Esophagus squamous epithelium (tissue), 5 donors: ENCODE results near the gene TBCD. TPM values are rescaled to one million over a fixed set of nuclear protein-coding genes. Genes with fewer than 3 reads are reported as not detected.

Source experiments
- DNase-seq: peaks from one replicate; lab custom pipeline; 2025; lab: John Stamatoyannopoulos, UW
- H3K27ac ChIP-seq, 4 donors: fragments of 200-600 bp; sonication (generic); one replicate each; pipeline ENCODE4 v1.5.1; 2016 to 2019; ENCODE audit warnings: mild to moderate bottlenecking in 1 of 4
- H3K27me3 ChIP-seq, 4 donors: fragments of 200-600 bp; sonication (generic); 1 replicate in 3 of 4; 2 replicates in 1 of 4; pipeline versions ENCODE4 v1.5.1 to v1.6.0; 2017 to 2021; ENCODE audit warnings: antibody characterized with exemption in 1 of 4
- H3K36me3 ChIP-seq, 3 donors: fragments of 200-600 bp; sonication (generic); one replicate each; pipeline ENCODE4 v1.5.1; 2016 to 2019
- H3K4me1 ChIP-seq, 3 donors: fragments of 200-600 bp; sonication (generic); one replicate each; pipeline ENCODE4 v1.5.1; 2017 to 2019
- H3K4me3 ChIP-seq, 4 donors: fragments of 200-600 bp; sonication (generic); 1 replicate in 3 of 4; 2 replicates in 1 of 4; pipeline ENCODE4 v1.5.1; 2016 to 2019; ENCODE audit warnings: mild to moderate bottlenecking in 2 of 4, moderate library complexity in 1 of 4
- H3K9me3 ChIP-seq, 3 donors: fragments of 200-600 bp; sonication (generic); one replicate each; pipeline ENCODE4 v1.5.1; 2016 to 2019
- POLR2A ChIP-seq, 4 donors: fragments of 450-650 bp; IDR thresholded peaks; one replicate each; pipeline ENCODE4 v1.6.1; 2017; ENCODE audit warnings: antibody characterized with exemption in 4 of 4, mild to moderate bottlenecking in 4 of 4, moderate library complexity in 3 of 4
- WGBS, 2 donors: methylation state at CpG; one replicate each; pipeline ENCODE4 v1.1.5; 2018; 5-methylcytosine and 5-hydroxymethylcytosine counted together
- intact Hi-C: fragments of 100-400 bp; cut with DNase I; formaldehyde crosslinking; loops from one replicate; pipeline ENCODE4 v1.15.0; 2022
- total RNA-seq, 4 donors: library from RNA; depleted of rRNA; stranded (reverse); fragments of >200 nt; gene quantifications; one replicate each; pipeline ENCODE4 v1.1.0, GENCODE V29; 2016
- TF ChIP-seq, protein P1 (sequence below), 6 experiments: fragments of 450-650 bp in 4 of 6; fragments of 200-600 bp in 2 of 6; sonication (generic) in 2 of 6; IDR thresholded peaks; one replicate each; pipeline ENCODE4 v1.5.1; 2016 to 2019; ENCODE audit warnings: antibody characterized with exemption in 6 of 6, mild to moderate bottlenecking in 4 of 6, moderate library complexity in 4 of 6
- donor health status: DM: yes; HTN: yes; CAD: no.

TBCD gene
- total RNA-seq, 4 donors from 2014 or later = 38.8 to 58.3 (median 55.0) TPM

DNA sequence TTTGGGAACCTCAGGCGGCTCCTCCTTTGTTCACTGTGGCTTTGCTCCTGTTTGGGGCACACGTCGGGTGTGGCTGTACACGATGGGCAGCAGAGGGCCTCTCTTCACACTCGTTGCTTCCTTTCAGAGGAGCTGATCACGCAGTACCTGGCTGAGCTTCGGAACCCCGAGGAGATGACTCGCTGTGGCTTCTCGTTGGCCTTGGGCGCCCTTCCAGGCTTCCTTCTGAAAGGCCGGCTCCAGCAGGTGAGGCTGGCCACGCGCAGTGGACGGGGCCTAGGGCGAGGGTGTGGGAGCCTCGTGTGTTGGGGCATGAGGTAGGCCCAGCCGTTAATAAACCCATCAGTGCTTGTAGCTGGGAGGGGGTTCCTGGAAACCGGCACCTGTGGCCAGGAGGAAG is 172.9 kb downstream of the TBCD start:
- Histone ChIP-seq H3K4me3 (no peak overlapping the region), H3K4me1 (no peaks in the 10 kb centered on the region), H3K9me3 (no peaks in the 10 kb centered on the region), H3K27ac (no peak overlapping the region), H3K27me3 (no peaks in the 10 kb centered on the region), H3K36me3 (peaks cover 33 to 100% (median 34%) of the 10 kb centered on the region in 3 donors)
- WGBS, 2 donors = 83% methylated on average over 6 of the region's 19 CpGs; no CpG with 5 or more reads in 1 of the 2 donors
- TF ChIP-seq, protein P1, sequence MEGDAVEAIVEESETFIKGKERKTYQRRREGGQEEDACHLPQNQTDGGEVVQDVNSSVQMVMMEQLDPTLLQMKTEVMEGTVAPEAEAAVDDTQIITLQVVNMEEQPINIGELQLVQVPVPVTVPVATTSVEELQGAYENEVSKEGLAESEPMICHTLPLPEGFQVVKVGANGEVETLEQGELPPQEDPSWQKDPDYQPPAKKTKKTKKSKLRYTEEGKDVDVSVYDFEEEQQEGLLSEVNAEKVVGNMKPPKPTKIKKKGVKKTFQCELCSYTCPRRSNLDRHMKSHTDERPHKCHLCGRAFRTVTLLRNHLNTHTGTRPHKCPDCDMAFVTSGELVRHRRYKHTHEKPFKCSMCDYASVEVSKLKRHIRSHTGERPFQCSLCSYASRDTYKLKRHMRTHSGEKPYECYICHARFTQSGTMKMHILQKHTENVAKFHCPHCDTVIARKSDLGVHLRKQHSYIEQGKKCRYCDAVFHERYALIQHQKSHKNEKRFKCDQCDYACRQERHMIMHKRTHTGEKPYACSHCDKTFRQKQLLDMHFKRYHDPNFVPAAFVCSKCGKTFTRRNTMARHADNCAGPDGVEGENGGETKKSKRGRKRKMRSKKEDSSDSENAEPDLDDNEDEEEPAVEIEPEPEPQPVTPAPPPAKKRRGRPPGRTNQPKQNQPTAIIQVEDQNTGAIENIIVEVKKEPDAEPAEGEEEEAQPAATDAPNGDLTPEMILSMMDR (IDR thresholded peaks at IDR 0.05) = no peak
- no peak for TF ChIP-seq POLR2A (IDR thresholded peaks at IDR 0.05)
- intact Hi-C loops = no loop called here
- no peak for DNase-seq

DNA sequence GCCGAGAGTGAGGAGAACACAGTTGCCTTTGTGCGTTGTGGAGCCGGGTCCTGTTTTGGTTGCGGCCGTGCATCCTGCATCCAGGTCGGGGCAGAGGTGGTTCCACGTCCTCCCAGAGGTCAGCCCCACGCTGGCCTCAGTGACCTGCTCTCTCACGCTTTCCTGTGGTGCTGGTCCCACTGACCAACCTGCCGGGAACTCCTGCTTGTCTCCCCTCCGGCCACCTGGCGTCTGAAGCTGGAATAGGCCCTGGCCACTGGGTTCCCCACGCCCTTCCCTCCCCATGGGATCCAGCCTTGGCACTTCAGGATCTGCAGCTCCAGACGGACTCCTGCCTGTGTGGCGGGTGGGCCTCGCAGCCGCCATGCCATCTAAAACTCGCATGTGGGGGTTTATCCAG is 173.5 kb downstream of the TBCD start:
- Histone ChIP-seq H3K27ac (no peak overlapping the region), H3K4me1 (no peaks in the 10 kb centered on the region), H3K36me3 (peaks cover 36 to 100% (median 38%) of the 10 kb centered on the region in 3 donors), H3K27me3 (no peaks in the 10 kb centered on the region), H3K4me3 (no peak overlapping the region), H3K9me3 (no peaks in the 10 kb centered on the region)
- intact Hi-C loops = no loop called here
- no peak for TF ChIP-seq POLR2A (IDR thresholded peaks at IDR 0.05)
- TF ChIP-seq, protein P1 (IDR thresholded peaks at IDR 0.05) = no peak
- 92 to 95% methylated on average over 5 to 11 of the region's 18 CpGs for WGBS, 2 donors
- DNase-seq = no peak

DNA sequence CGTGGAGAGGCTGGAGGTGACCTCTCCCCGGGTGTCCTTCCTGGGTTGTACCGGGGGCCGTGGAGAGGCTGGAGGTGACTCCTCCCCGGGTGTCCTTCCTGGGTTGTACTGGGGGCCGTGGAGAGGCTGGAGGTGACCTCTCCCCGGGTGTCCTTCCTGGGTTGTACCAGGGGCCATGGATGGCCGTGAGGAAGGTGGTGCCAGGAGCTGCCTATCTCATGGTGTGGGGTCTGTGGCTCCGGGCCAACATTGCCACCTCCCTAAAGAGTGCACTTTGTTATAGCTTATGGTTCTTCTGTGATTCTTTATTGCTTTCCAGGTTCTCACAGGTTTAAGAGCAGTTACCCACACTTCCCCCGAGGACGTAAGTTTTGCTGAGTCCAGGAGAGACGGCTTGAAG is 174.2 kb downstream of the TBCD start:
- Histone ChIP-seq H3K4me3 (no peak overlapping the region), H3K9me3 (no peaks in the 10 kb centered on the region), H3K27ac (no peak overlapping the region), H3K36me3 (peaks cover 36 to 100% (median 38%) of the 10 kb centered on the region in 3 donors), H3K27me3 (no peaks in the 10 kb centered on the region), H3K4me1 (no peaks in the 10 kb centered on the region)
- intact Hi-C loops = no loop called here
- 98 to 100% methylated on average over 1 to 6 of the region's 12 CpGs for WGBS, 2 donors
- TF ChIP-seq POLR2A (IDR thresholded peaks at IDR 0.05) = no peak
- TF ChIP-seq, protein P1 (IDR thresholded peaks at IDR 0.05) = no peak
- DNase-seq = no peak

- no peak for TF ChIP-seq POLR2A (IDR thresholded peaks at IDR 0.05)
- TF ChIP-seq, protein P1 (IDR thresholded peaks at IDR 0.05) = no peak
- H3K4me3 ChIP-seq = no peak overlapping the region
- H3K36me3 ChIP-seq = peaks cover 36 to 100% (median 38%) of the 10 kb centered on the region in 3 donors
- peaks cover 0 to 5% (median 0%) of the 10 kb centered on the region in 3 donors for H3K4me1 ChIP-seq
- no peak for DNase-seq
- no peaks in the 10 kb centered on the region for H3K9me3 ChIP-seq
- H3K27ac ChIP-seq = no peak overlapping the region
- WGBS, 2 donors = 81 to 92% methylated on average over 4 to 12 of the region's 18 CpGs
- intact Hi-C loops = no loop called here
- no peaks in the 10 kb centered on the region for H3K27me3 ChIP-seq
These were observed 174.9 kb downstream of the TBCD start for GRCh38 chr17:82926716-82927115.

DNA sequence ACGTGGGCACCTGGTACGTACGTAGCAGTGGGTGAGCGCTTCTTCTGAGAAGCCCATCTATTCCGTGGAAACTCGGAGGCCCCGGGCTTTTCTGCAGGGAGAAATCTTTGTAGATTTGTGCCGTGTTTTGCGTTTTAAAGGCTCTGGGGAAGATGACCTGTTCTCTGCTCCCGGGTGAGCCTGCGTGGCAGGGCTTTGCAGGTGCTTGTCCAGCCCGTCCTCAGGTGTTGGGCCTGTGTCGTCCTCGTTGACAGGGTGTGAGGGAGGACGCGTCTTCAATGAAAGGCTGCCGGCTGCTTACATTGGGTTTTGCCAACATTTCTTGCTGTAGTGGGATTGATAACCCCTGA is 175.4 kb downstream of the TBCD start:
- no peak for DNase-seq
- WGBS, 2 donors = 89 to 95% methylated on average over 8 to 10 of the region's 17 CpGs
- intact Hi-C loops = no loop called here
- no peaks in the 10 kb centered on the region for H3K27me3 ChIP-seq
- TF ChIP-seq, protein P1 (IDR thresholded peaks at IDR 0.05) = no peak
- H3K36me3 ChIP-seq = peaks cover 36 to 100% (median 38%) of the 10 kb centered on the region in 3 donors
- no peak overlapping the region for H3K27ac ChIP-seq
- H3K4me3 ChIP-seq = no peak overlapping the region
- peaks cover 0 to 5% (median 0%) of the 10 kb centered on the region in 3 donors for H3K4me1 ChIP-seq
- no peaks in the 10 kb centered on the region for H3K9me3 ChIP-seq
